Measurements from ENCODE around the gene MECP2. TPM values are rescaled to one million over a fixed set of nuclear protein-coding genes. Genes with fewer than 3 reads are reported as not detected.
"Not testable (repeated sequence)": the region's sequence is repeated elsewhere in the genome, so short reads cannot be mapped to it uniquely, and the experiment has no call there.

The MECP2 gene
- total RNA-seq, 4 donors from 2014 or later, result 65.1 to 87.8 (median 82.5) TPM

GRCh38 chrX:153984351-153985178 lies 113.0 kb downstream of the MECP2 start:
- WGBS, 2 donors (ENCODE audit: low coverage in 1 of 2), result 67 to 80% methylated on average over 3 of the region's 20 CpGs
- peak overlapping the region in 3 of 4 donors; percentile 40 to 74 (median 68) for H3K27ac ChIP-seq
- ATAC-seq, result no peak

DNA sequence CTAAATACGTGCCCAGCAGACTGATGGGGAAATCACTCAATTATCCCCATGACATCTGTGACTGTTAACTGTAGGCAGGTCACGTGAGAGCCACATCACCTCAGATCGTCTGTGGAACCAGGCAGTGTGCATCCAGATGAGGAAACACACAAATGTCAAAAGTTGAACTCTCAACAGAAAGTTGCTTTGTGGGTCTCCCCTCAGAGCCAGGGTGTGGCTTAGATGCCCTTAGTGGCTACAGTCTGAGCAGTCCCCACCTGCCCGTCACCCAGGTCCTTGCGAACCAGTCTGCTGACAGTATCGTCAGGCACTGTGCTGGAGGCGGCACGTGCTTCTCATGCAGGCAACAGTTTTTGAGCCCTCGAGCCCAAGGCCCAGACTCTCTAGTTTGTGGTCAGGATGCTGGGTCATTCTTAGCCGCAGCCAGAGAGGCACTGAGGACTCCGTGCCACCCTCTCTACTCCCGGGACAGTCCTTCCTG lies 114.2 kb downstream of the MECP2 start:
- ATAC-seq, result no peak
- TF ChIP-seq POLR2A (IDR thresholded peaks at IDR 0.05), result no peak
- TF ChIP-seq, protein P1, sequence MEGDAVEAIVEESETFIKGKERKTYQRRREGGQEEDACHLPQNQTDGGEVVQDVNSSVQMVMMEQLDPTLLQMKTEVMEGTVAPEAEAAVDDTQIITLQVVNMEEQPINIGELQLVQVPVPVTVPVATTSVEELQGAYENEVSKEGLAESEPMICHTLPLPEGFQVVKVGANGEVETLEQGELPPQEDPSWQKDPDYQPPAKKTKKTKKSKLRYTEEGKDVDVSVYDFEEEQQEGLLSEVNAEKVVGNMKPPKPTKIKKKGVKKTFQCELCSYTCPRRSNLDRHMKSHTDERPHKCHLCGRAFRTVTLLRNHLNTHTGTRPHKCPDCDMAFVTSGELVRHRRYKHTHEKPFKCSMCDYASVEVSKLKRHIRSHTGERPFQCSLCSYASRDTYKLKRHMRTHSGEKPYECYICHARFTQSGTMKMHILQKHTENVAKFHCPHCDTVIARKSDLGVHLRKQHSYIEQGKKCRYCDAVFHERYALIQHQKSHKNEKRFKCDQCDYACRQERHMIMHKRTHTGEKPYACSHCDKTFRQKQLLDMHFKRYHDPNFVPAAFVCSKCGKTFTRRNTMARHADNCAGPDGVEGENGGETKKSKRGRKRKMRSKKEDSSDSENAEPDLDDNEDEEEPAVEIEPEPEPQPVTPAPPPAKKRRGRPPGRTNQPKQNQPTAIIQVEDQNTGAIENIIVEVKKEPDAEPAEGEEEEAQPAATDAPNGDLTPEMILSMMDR (IDR thresholded peaks at IDR 0.05), result no peak
- TF ChIP-seq POLR2AphosphoS5 (IDR thresholded peaks at IDR 0.05), result no peak
- TF ChIP-seq EP300 (IDR thresholded peaks at IDR 0.05), result no peak
- WGBS, 2 donors (ENCODE audit: low coverage in 1 of 2), result no CpG with 5 or more reads among the region's 12 CpGs
- Histone ChIP-seq H3K36me3 (no peaks in the 10 kb centered on the region), H3K4me1 (peaks cover 0 to 5% (median 0%) of the 10 kb centered on the region in 3 donors), H3K4me3 (no peak overlapping the region), H3K27ac (no peak overlapping the region), H3K9me3 (no peaks in the 10 kb centered on the region), H3K27me3 (no peaks in the 10 kb centered on the region)

More at GRCh38 chrX:153984351-153985178, 113.0 kb downstream of the MECP2 start:
- H3K4me1 ChIP-seq, result peaks cover 0 to 5% (median 0%) of the 10 kb centered on the region in 3 donors
- no peak overlapping the region for H3K4me3 ChIP-seq
- no peaks in the 10 kb centered on the region for H3K36me3 ChIP-seq
- H3K27me3 ChIP-seq, result no peaks in the 10 kb centered on the region
- TF ChIP-seq EP300 (IDR thresholded peaks at IDR 0.05), result no peak
- TF ChIP-seq POLR2A (IDR thresholded peaks at IDR 0.05), result no peak
- TF ChIP-seq POLR2AphosphoS5 (IDR thresholded peaks at IDR 0.05), result no peak
- TF ChIP-seq, protein P1 (IDR thresholded peaks at IDR 0.05), result no peak
- no peaks in the 10 kb centered on the region for H3K9me3 ChIP-seq

GRCh38 chrX:153981771-153982533 lies 115.6 kb downstream of the MECP2 start:
- Histone ChIP-seq H3K27me3 (no peaks in the 10 kb centered on the region), H3K9me3 (no peaks in the 10 kb centered on the region), H3K36me3 (no peaks in the 10 kb centered on the region), H3K4me1 (peaks cover 0 to 5% (median 0%) of the 10 kb centered on the region in 3 donors), H3K27ac (peak overlapping the region in 2 of 4 donors; percentile 24 to 54), H3K4me3 (no peak overlapping the region)
- no peak for TF ChIP-seq POLR2A (IDR thresholded peaks at IDR 0.05)
- TF ChIP-seq EP300 (IDR thresholded peaks at IDR 0.05), result no peak
- TF ChIP-seq, protein P1 (IDR thresholded peaks at IDR 0.05), result no peak
- TF ChIP-seq POLR2AphosphoS5 (IDR thresholded peaks at IDR 0.05), result no peak
- no CpG with 5 or more reads among the region's 52 CpGs for WGBS, 2 donors (ENCODE audit: low coverage in 1 of 2)
- peak; percentile 46 for ATAC-seq

DNA sequence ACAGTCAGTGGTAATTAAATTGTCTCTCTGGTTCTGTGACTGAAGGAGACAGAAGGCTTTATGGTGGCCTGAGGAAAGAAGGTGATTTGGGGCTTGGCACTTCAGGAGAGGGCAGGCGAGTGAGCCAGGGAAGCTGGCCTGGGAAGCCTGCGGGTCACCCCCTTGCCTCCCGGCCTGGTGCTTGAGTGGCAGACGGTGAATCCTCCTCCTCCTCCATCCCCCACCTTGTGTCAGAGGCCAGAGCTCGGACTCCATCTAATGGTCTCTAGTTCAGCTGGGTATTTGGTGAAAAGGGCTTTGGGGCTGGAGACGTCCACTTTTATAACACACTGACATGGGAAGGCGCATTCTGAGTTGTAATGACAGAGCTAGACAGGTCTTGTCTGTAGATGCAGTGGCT lies 116.3 kb downstream of the MECP2 start:
- Histone ChIP-seq H3K4me3 (no peak overlapping the region), H3K27ac (peak overlapping the region in 2 of 4 donors; percentile 14 to 33), H3K36me3 (no peaks in the 10 kb centered on the region), H3K4me1 (peaks cover 0 to 5% (median 0%) of the 10 kb centered on the region in 3 donors), H3K9me3 (no peaks in the 10 kb centered on the region), H3K27me3 (no peaks in the 10 kb centered on the region)
- TF ChIP-seq, protein P1 (IDR thresholded peaks at IDR 0.05), result no peak
- TF ChIP-seq POLR2A (IDR thresholded peaks at IDR 0.05) (no peak), EP300 (IDR thresholded peaks at IDR 0.05) (no peak), POLR2AphosphoS5 (IDR thresholded peaks at IDR 0.05) (no peak)
- no CpG with 5 or more reads among the region's 7 CpGs for WGBS, 2 donors (ENCODE audit: low coverage in 1 of 2)
- ATAC-seq, result no peak

- not testable (repeated sequence) for H3K4me1 ChIP-seq, H3K4me3 ChIP-seq, ATAC-seq, H3K27me3 ChIP-seq, H3K36me3 ChIP-seq, H3K27ac ChIP-seq, H3K9me3 ChIP-seq
- WGBS, 2 donors (ENCODE audit: low coverage in 1 of 2), result 90% methylated on average over 2 of the region's 10 CpGs; no CpG with 5 or more reads in 1 of the 2 donors
Measured at GRCh38 chrX:153980394-153980793, 117.1 kb downstream of the MECP2 start.
